CD4-positive, alpha-beta T cell (primary cell): Measurements from ENCODE around the gene PTPRO. TPM values are rescaled to one million over a fixed set of nuclear protein-coding genes. Genes with fewer than 3 reads are reported as not detected.

Experiments
- ATAC-seq: fragments of 200-7000 bp; cut with Tn5 transposase; one replicate; pipeline ENCODE4 v1.10.0; 2022; ENCODE audit warnings: mild to moderate bottlenecking; ENCODE audit not compliant: poor library complexity
- CTCF ChIA-PET: fragments of 350-600 bp; sonication (Branson Sonifier 250); formaldehyde crosslinking; loops from one replicate; lab custom pipeline; 2021; ENCODE audit warnings: antibody characterized with exemption, inconsistent platforms; lab: Charles Lee
- POLR2A ChIA-PET: fragments of 350-600 bp; sonication (Branson Sonifier 250); formaldehyde crosslinking; loops from one replicate; lab custom pipeline; 2021; ENCODE audit warnings: antibody characterized with exemption, inconsistent platforms; lab: Charles Lee
- DNase-seq, 14 experiments: peaks; one replicate each; pipeline ENCODE4 v3.0.0-alpha.2; 2013 to 2020; ENCODE audit warnings: mixed read lengths in 2 of 14
- H3K27ac ChIP-seq, 2 donors: one replicate each; pipeline versions ENCODE4 v1.5.1 to v1.7.0; 2013; ENCODE audit warnings: low read length in 2 of 2, low read depth in 1 of 2, mild to moderate bottlenecking in 1 of 2
- H3K27me3 ChIP-seq, 2 experiments: 1 replicate in 1 of 2; 2 replicates in 1 of 2; pipeline versions ENCODE4 v1.6.1 to v1.7.0; 2013; ENCODE audit warnings: low read length in 2 of 2, control low read depth in 1 of 2, mild to moderate bottlenecking in 1 of 2, moderate library complexity in 1 of 2; ENCODE audit not compliant: insufficient read depth in 2 of 2, control insufficient read depth in 1 of 2
- H3K36me3 ChIP-seq: one replicate; pipeline ENCODE4 v1.6.1; 2013; ENCODE audit warnings: low read length, control low read depth; ENCODE audit not compliant: insufficient read depth
- H3K4me1 ChIP-seq: one replicate; pipeline ENCODE4 v1.6.1; 2013; ENCODE audit warnings: low read length, control low read depth; ENCODE audit not compliant: insufficient read depth
- H3K4me3 ChIP-seq: one replicate; pipeline ENCODE4 v1.5.1; 2013; ENCODE audit warnings: mild to moderate bottlenecking, low read length, moderate library complexity
- H3K9me3 ChIP-seq, 2 experiments: 1 replicate in 1 of 2; 2 replicates in 1 of 2; pipeline versions ENCODE4 v1.6.1 to v1.7.0; 2013; ENCODE audit warnings: low read length in 2 of 2, mild to moderate bottlenecking in 2 of 2, control low read depth in 1 of 2, moderate library complexity in 1 of 2; ENCODE audit not compliant: control insufficient read depth in 1 of 2, insufficient read depth in 1 of 2
- H3K27ac Mint-ChIP-seq: one replicate; pipeline ENCODE4 v1.8.0; 2020; ENCODE audit warnings: mixed read lengths
- H3K27me3 Mint-ChIP-seq: one replicate; pipeline ENCODE4 v1.8.0; 2021; ENCODE audit warnings: mixed read lengths
- H3K36me3 Mint-ChIP-seq: one replicate; pipeline ENCODE4 v1.8.0; 2021; ENCODE audit warnings: low read depth, mixed read lengths
- H3K4me1 Mint-ChIP-seq: one replicate; pipeline ENCODE4 v1.8.0; 2021; ENCODE audit warnings: low read depth, mixed read lengths
- H3K4me3 Mint-ChIP-seq: one replicate; pipeline ENCODE4 v1.8.0; 2020; ENCODE audit warnings: mild to moderate bottlenecking, mixed read lengths
- H3K9me3 Mint-ChIP-seq: one replicate; pipeline ENCODE4 v1.8.0; 2020; ENCODE audit warnings: mixed read lengths
- intact Hi-C, 2 experiments: fragments of 100-400 bp; cut with DNase I in 1 of 2; cut with micrococcal nuclease in 1 of 2; formaldehyde crosslinking; loops; one replicate each; pipeline versions ENCODE4 v1.15.1 to v1.9.0; 2023 to 2025; cut with DNase I, micrococcal nuclease
- total RNA-seq, 174 experiments: library from RNA in 2 of 174; stranded (reverse) in 2 of 174; gene quantifications; one replicate each; pipeline ENCODE4 v1.2.3 and lab custom pipeline; 2021 to 2026
- TF ChIP-seq, protein P1 (sequence below): fragments of 200-600 bp; IDR thresholded peaks from one replicate; pipeline ENCODE4 v1.8.0; 2022; ENCODE audit warnings: antibody characterized with exemption, mild to moderate bottlenecking

The PTPRO gene
- total RNA-seq, 2 experiments from 2014 or later: 2.1 to 2.8 TPM

DNA sequence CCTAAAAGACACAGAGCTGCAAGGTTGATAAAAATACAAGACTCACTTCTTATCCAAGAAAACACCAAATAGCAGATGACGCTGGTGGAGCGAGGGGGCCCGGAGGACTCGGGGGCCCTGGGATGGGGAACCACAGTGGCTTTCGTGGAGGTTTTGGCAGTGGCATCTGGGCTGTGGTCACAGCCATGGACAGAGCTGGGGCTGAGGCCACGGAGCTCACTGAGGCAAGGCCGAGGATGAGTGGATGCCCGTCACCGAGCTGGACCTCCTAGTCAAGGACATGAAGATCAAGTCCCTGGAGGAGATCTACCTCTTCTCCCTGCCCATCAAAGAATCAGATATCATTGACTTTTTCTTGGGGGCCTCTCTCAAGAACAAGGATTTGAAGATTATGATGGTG lies 117.2 kb downstream of the PTPRO start:
- H3K9me3 Mint-ChIP-seq: peaks cover 6% of the 10 kb centered on the region
- H3K9me3 ChIP-seq: peaks cover 0 to 18% of the 10 kb centered on the region in 2 experiments
- no peak overlapping the region for H3K27ac Mint-ChIP-seq
- no peak overlapping the region for H3K4me3 Mint-ChIP-seq
- TF ChIP-seq, protein P1, sequence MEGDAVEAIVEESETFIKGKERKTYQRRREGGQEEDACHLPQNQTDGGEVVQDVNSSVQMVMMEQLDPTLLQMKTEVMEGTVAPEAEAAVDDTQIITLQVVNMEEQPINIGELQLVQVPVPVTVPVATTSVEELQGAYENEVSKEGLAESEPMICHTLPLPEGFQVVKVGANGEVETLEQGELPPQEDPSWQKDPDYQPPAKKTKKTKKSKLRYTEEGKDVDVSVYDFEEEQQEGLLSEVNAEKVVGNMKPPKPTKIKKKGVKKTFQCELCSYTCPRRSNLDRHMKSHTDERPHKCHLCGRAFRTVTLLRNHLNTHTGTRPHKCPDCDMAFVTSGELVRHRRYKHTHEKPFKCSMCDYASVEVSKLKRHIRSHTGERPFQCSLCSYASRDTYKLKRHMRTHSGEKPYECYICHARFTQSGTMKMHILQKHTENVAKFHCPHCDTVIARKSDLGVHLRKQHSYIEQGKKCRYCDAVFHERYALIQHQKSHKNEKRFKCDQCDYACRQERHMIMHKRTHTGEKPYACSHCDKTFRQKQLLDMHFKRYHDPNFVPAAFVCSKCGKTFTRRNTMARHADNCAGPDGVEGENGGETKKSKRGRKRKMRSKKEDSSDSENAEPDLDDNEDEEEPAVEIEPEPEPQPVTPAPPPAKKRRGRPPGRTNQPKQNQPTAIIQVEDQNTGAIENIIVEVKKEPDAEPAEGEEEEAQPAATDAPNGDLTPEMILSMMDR: no peak
- no peaks in the 10 kb centered on the region for H3K4me1 ChIP-seq
- no peak overlapping the region for H3K4me3 ChIP-seq
- CTCF ChIA-PET: no interaction called here
- intact Hi-C loops: no loop called here
- ATAC-seq (no peak), DNase-seq (no peak)
- no peaks in the 10 kb centered on the region for H3K27me3 Mint-ChIP-seq
- no peaks in the 10 kb centered on the region for H3K36me3 Mint-ChIP-seq
- POLR2A ChIA-PET: no interaction called here
- no peaks in the 10 kb centered on the region for H3K4me1 Mint-ChIP-seq
- H3K36me3 ChIP-seq: no peaks in the 10 kb centered on the region
- H3K27ac ChIP-seq: no peak overlapping the region
- peaks cover 0 to 4% of the 10 kb centered on the region in 2 experiments for H3K27me3 ChIP-seq

DNA sequence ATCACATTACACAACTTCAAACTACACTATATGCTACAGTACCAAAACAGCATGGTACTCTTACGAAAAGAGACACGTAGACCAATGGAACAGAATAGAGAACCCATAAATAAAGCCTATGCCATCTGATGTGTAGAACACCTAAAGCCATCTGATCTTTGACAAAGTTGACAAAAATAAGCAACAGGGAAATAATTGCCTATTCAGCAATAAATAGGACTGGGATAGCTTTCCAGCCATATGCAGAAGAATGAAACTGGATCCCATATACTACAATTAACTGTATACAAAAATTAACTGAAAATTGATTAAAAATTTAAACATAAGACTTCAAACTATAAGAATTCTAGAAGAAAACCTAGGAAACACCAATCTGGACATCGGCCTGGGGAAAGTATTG lies 120.7 kb downstream of the PTPRO start:
- H3K27me3 Mint-ChIP-seq: no peaks in the 10 kb centered on the region
- DNase-seq (no peak), ATAC-seq (no peak)
- no peaks in the 10 kb centered on the region for H3K36me3 ChIP-seq
- no peak overlapping the region for H3K4me3 ChIP-seq
- no peak overlapping the region for H3K4me3 Mint-ChIP-seq
- CTCF ChIA-PET: no interaction called here
- H3K9me3 Mint-ChIP-seq: peaks cover 4% of the 10 kb centered on the region
- intact Hi-C loops: no loop called here
- no peaks in the 10 kb centered on the region for H3K4me1 ChIP-seq
- H3K27ac ChIP-seq: no peak overlapping the region
- H3K36me3 Mint-ChIP-seq: no peaks in the 10 kb centered on the region
- no peak overlapping the region for H3K27ac Mint-ChIP-seq
- no peaks in the 10 kb centered on the region for H3K4me1 Mint-ChIP-seq
- TF ChIP-seq, protein P1: no peak
- H3K9me3 ChIP-seq: peaks cover 0 to 10% of the 10 kb centered on the region in 2 experiments
- no peaks in the 10 kb centered on the region for H3K27me3 ChIP-seq
- POLR2A ChIA-PET: no interaction called here

DNA sequence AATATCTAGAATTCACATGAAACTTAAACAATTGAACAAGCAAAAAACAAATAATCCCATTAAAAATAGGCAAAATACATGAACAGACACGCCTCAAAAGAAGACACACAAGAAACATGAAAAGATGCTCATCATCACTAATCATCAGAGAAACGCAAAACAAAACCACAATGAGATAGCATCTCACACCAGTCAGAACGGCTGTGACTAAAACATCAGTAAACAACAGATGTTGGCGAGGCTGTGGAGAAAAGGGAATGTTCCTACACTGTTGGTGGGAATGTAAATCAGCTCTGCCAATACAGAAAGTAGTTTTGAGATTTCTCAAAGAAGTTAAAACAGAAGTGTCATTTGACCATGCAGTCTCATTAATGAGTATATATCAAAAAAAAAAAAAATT lies 121.3 kb downstream of the PTPRO start:
- CTCF ChIA-PET: no interaction called here
- no peak for ATAC-seq
- DNase-seq: no peak
- no peaks in the 10 kb centered on the region for H3K4me1 ChIP-seq
- H3K27me3 ChIP-seq: no peaks in the 10 kb centered on the region
- no peak overlapping the region for H3K27ac ChIP-seq
- Mint-ChIP-seq H3K36me3 (no peaks in the 10 kb centered on the region), H3K4me3 (no peak overlapping the region), H3K4me1 (no peaks in the 10 kb centered on the region), H3K27me3 (no peaks in the 10 kb centered on the region), H3K27ac (no peak overlapping the region), H3K9me3 (peaks cover 3% of the 10 kb centered on the region)
- POLR2A ChIA-PET: no interaction called here
- intact Hi-C loops: no loop called here
- TF ChIP-seq, protein P1: no peak
- H3K4me3 ChIP-seq: no peak overlapping the region
- H3K9me3 ChIP-seq: peaks cover 0 to 10% of the 10 kb centered on the region in 2 experiments
- no peaks in the 10 kb centered on the region for H3K36me3 ChIP-seq
